ENCODE data around the gene PLA2G4B. TPM values are rescaled to one million over a fixed set of nuclear protein-coding genes. Genes with fewer than 3 reads are reported as not detected.

Gene PLA2G4B
- total RNA-seq, 1 donor from 2014 or later = 8.5 TPM

DNA sequence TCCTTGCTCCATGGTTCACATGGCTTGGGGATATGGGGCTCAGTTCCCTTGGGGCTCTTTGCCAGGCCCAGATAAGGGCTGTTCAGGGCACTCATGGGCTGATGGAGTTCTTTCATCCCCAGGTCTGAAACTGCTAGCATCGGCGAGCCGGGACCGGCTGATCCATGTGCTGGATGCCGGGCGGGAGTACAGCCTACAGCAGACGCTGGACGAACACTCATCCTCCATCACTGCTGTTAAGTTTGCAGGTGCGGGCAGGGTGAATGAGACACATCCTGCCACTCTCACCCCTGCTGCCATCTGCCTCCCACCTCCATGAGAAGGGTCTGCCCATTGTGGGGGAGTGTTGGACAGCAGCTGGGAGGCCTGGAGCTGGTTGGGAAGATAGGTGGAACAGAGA, 21.9 kb upstream of the PLA2G4B start:
- H3K27me3 Mint-ChIP-seq (ENCODE audit: low read depth) = no peaks in the 10 kb centered on the region
- no peaks in the 10 kb centered on the region for H3K36me3 Mint-ChIP-seq (ENCODE audit: low read depth)
- H3K4me1 Mint-ChIP-seq = no peaks in the 10 kb centered on the region
- H3K9me3 Mint-ChIP-seq = no peaks in the 10 kb centered on the region
- TF ChIP-seq, protein P1, sequence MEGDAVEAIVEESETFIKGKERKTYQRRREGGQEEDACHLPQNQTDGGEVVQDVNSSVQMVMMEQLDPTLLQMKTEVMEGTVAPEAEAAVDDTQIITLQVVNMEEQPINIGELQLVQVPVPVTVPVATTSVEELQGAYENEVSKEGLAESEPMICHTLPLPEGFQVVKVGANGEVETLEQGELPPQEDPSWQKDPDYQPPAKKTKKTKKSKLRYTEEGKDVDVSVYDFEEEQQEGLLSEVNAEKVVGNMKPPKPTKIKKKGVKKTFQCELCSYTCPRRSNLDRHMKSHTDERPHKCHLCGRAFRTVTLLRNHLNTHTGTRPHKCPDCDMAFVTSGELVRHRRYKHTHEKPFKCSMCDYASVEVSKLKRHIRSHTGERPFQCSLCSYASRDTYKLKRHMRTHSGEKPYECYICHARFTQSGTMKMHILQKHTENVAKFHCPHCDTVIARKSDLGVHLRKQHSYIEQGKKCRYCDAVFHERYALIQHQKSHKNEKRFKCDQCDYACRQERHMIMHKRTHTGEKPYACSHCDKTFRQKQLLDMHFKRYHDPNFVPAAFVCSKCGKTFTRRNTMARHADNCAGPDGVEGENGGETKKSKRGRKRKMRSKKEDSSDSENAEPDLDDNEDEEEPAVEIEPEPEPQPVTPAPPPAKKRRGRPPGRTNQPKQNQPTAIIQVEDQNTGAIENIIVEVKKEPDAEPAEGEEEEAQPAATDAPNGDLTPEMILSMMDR (conservative IDR thresholded peaks at IDR 0.05) = no peak
- H3K4me3 Mint-ChIP-seq = no peak overlapping the region
- DNase-seq (ENCODE audit: low read depth, low spot score) = no peak
- no peak overlapping the region for H3K27ac Mint-ChIP-seq (ENCODE audit: unreplicated experiment)

DNA sequence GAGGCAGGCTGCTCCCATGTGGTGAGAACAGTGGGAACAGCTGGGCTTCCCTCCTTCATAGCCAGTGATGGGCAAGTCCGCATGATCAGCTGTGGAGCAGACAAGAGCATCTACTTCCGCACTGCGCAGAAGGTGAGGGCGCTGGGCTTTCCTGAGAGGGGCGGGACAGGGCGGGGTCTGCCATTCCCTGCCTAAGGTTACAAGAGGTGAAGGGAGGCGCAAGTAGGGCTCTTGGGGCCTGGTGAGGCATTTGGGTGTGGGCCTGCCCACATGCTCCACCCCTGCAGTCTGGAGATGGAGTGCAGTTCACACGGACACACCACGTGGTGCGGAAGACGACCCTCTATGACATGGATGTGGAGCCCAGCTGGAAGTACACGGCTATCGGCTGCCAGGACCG, 21.3 kb upstream of the PLA2G4B start:
- H3K27ac Mint-ChIP-seq (ENCODE audit: unreplicated experiment) = no peak overlapping the region
- no peak for DNase-seq (ENCODE audit: low read depth, low spot score)
- no peaks in the 10 kb centered on the region for H3K4me1 Mint-ChIP-seq
- H3K36me3 Mint-ChIP-seq (ENCODE audit: low read depth) = no peaks in the 10 kb centered on the region
- no peak overlapping the region for H3K4me3 Mint-ChIP-seq
- H3K27me3 Mint-ChIP-seq (ENCODE audit: low read depth) = no peaks in the 10 kb centered on the region
- TF ChIP-seq, protein P1 (conservative IDR thresholded peaks at IDR 0.05) = no peak
- H3K9me3 Mint-ChIP-seq = no peaks in the 10 kb centered on the region

DNA sequence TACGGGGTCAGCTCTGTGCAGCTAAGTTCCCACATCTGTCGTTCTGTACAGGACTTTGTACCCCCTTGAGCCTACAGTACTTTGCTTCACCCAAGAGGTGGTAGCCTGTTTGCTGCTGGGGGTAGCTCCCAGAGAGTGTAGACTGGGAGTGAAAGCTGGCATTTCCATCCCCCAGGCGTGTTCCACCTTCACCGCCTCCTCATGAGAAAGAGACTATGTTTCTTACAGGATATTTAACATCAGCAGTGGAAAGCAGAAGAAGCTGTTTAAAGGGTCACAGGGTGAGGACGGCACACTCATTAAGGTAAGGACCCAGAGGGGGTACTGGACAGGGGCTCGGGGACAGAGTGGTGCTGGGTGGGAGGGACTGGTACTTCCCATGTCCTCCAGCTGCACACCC, 20.9 kb upstream of the PLA2G4B start:
- TF ChIP-seq, protein P1 (conservative IDR thresholded peaks at IDR 0.05) = no peak
- Mint-ChIP-seq H3K9me3 (no peaks in the 10 kb centered on the region), H3K4me3 (no peak overlapping the region), H3K27ac (ENCODE audit: unreplicated experiment) (no peak overlapping the region), H3K4me1 (no peaks in the 10 kb centered on the region), H3K36me3 (ENCODE audit: low read depth) (no peaks in the 10 kb centered on the region), H3K27me3 (ENCODE audit: low read depth) (no peaks in the 10 kb centered on the region)
- DNase-seq (ENCODE audit: low read depth, low spot score) = no peak

DNA sequence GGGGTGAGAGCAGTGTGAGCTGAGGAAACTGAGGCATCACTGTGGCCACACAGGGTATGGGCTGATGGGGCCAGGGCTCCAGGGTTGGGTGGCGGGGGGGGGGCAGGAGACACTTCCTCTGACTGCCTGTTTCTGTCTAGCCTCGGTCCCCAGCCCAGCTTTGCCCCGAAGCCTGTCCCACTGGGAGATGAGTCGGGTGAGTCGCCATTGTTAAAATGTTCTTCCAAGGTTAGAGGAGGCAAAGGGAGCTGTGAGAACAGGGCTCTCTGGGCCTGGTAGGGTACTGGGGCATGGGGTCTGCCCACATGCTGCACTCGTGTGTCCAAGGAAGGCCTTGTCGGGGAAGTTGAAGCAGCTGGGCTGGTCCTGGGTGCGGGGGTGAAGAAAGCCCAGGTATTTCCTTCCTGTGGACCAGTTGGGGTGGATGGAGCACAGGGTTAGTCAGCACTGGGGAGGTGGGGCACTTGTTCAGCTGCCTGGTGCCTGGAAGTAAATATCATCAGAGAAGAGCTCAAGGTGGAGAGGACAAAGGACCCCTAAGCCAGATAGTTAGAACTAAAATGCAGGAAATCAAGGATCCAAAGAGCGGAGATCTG, 19.1 kb upstream of the PLA2G4B start:
- no peak for DNase-seq (ENCODE audit: low read depth, low spot score)
- Mint-ChIP-seq H3K27ac (ENCODE audit: unreplicated experiment) (no peak overlapping the region), H3K9me3 (no peaks in the 10 kb centered on the region), H3K27me3 (ENCODE audit: low read depth) (no peaks in the 10 kb centered on the region), H3K36me3 (ENCODE audit: low read depth) (no peaks in the 10 kb centered on the region), H3K4me1 (no peaks in the 10 kb centered on the region), H3K4me3 (no peak overlapping the region)
- TF ChIP-seq, protein P1 (conservative IDR thresholded peaks at IDR 0.05) = no peak

DNA sequence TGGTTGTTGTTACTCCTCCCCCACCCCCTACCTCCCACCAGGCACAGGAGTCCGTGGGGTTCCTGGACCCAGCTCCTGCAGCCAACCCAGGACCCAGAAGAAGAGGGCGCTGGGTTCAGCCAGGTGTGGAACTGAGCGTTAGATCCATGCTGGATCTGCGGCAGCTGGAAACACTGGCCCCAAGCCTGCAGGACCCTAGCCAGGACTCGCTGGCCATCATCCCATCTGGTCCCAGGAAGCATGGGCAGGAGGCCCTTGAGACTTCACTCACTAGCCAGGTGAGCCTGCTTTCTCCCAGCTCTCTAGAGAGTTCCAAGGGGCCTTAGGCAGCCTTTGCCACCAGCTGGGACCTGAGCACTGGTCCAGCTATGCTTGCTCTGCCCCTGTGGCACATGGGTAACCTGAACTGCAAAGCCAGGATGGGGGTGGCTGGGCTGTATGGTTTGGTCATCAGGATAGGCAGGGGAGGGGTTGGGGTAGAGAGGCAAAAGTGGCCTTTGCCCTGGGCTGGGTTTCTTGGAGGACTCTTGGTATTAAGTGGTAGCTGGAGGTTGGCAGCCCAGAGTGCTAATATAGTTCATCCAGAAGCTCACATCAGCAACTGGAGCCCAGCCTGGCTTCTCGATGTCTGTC, 17.7 kb upstream of the PLA2G4B start:
- TF ChIP-seq, protein P1 (conservative IDR thresholded peaks at IDR 0.05) = no peak
- no peak for DNase-seq (ENCODE audit: low read depth, low spot score)
- Mint-ChIP-seq H3K27me3 (ENCODE audit: low read depth) (no peaks in the 10 kb centered on the region), H3K9me3 (no peaks in the 10 kb centered on the region), H3K36me3 (ENCODE audit: low read depth) (no peaks in the 10 kb centered on the region), H3K27ac (ENCODE audit: unreplicated experiment) (no peak overlapping the region), H3K4me1 (no peaks in the 10 kb centered on the region), H3K4me3 (no peak overlapping the region)

Data from neural crest cell (in vitro differentiated cells).